H1 (cell line): ENCODE data around the gene RHOBTB3. TPM values are rescaled to one million over a fixed set of nuclear protein-coding genes. Genes with fewer than 3 reads are reported as not detected.

Source experiments
- CTCF ChIA-PET: fragments of 300-600 bp; sonication (Branson Sonifier 250); formaldehyde crosslinking; loops from one replicate; lab custom pipeline; 2021; ENCODE audit not compliant: partially characterized antibody; lab: Charles Lee
- POLR2A ChIA-PET: fragments of 300-600 bp; sonication (Branson Sonifier 250); formaldehyde crosslinking; loops from one replicate; lab custom pipeline; 2021; ENCODE audit warnings: inconsistent platforms; ENCODE audit not compliant: partially characterized antibody; lab: Charles Lee
- DNase-seq, 2 experiments: peaks; one replicate each; pipeline versions ENCODE4 v3.0.0 to v3.0.0-alpha.2; 2010 to 2022; ENCODE audit warnings: low spot score in 2 of 2, low read depth in 1 of 2, mixed read lengths in 1 of 2
- FAIRE-seq: peaks from 2 replicates; lab custom pipeline; 2011; peaks lifted over from hg19 to GRCh38; lab: Jason Lieb, UNC
- H2AFZ ChIP-seq: 2 replicates; pipeline ENCODE4 v1.8.1; 2012; ENCODE audit warnings: low read length, inconsistent platforms
- H2AK5ac ChIP-seq: 2 replicates; pipeline ENCODE4 v1.6.1; 2013; ENCODE audit warnings: low read depth, low read length
- H2BK120ac ChIP-seq: replicated peaks from 2 replicates; pipeline ENCODE3; 2013; ENCODE audit warnings: low read depth, low read length, inconsistent platforms
- H2BK12ac ChIP-seq: 2 replicates; pipeline ENCODE4 v1.6.1; 2013; ENCODE audit warnings: low read depth, low read length
- H2BK15ac ChIP-seq: 2 replicates; pipeline ENCODE4 v1.6.1; 2013; ENCODE audit warnings: low read length
- H2BK20ac ChIP-seq: 2 replicates; pipeline ENCODE4 v1.6.1; 2013; ENCODE audit warnings: low read length
- H2BK5ac ChIP-seq: 2 replicates; pipeline ENCODE4 v1.6.1; 2013; ENCODE audit warnings: low read depth, low read length
- H3K14ac ChIP-seq: 2 replicates; pipeline ENCODE4 v1.6.1; 2013; ENCODE audit warnings: inconsistent platforms; ENCODE audit not compliant: insufficient read length
- H3K18ac ChIP-seq: 2 replicates; pipeline ENCODE4 v1.6.1; 2013; ENCODE audit warnings: low read length; ENCODE audit errors: extremely low read depth
- H3K23ac ChIP-seq: 2 replicates; pipeline ENCODE4 v1.6.1; 2013; ENCODE audit warnings: inconsistent platforms; ENCODE audit not compliant: insufficient read length
- H3K23me2 ChIP-seq: 2 replicates; pipeline ENCODE4 v1.6.1; 2013; ENCODE audit warnings: low read depth, low read length
- H3K27ac ChIP-seq: 2 replicates; pipeline ENCODE4 v1.6.1; 2011; ENCODE audit warnings: low read depth, low read length, inconsistent platforms
- H3K27me3 ChIP-seq, 4 experiments: replicated peaks in 1 of 4; 1 replicate in 1 of 4; 2 replicates in 3 of 4; pipeline versions ENCODE4 v1.6.1 to v1.8.1; 2011 to 2013; ENCODE audit warnings: low read length in 3 of 4, mild to moderate bottlenecking in 3 of 4, inconsistent platforms in 2 of 4, mixed read lengths in 2 of 4, moderate library complexity in 1 of 4; ENCODE audit not compliant: control insufficient read depth in 3 of 4, insufficient read depth in 3 of 4; ENCODE audit errors: extremely low read depth in 1 of 4
- H3K36me3 ChIP-seq, 4 experiments: 2 replicates each; pipeline versions ENCODE4 v1.6.1 to v1.8.1; 2011 to 2013; ENCODE audit warnings: mild to moderate bottlenecking in 4 of 4, low read length in 3 of 4, moderate library complexity in 2 of 4, control low read depth in 1 of 4, inconsistent platforms in 1 of 4; ENCODE audit not compliant: insufficient read depth in 4 of 4, control insufficient read depth in 2 of 4
- H3K4ac ChIP-seq: replicated peaks from 2 replicates; pipeline ENCODE3; 2013; ENCODE audit warnings: low read length, low read depth, mixed read lengths, inconsistent platforms; ENCODE audit not compliant: insufficient read length
- H3K4me1 ChIP-seq, 4 experiments: replicated peaks in 1 of 4; 1 replicate in 1 of 4; 2 replicates in 3 of 4; pipeline versions ENCODE4 v1.6.1 to v1.8.1; 2011 to 2013; ENCODE audit warnings: low read length in 3 of 4, inconsistent platforms in 2 of 4, mixed read lengths in 1 of 4; ENCODE audit not compliant: insufficient read depth in 4 of 4, control insufficient read depth in 3 of 4
- H3K4me2 ChIP-seq, 2 experiments: 2 replicates each; pipeline versions ENCODE4 v1.6.1 to v1.8.1; 2011 to 2013; ENCODE audit warnings: low read depth in 2 of 2, low read length in 2 of 2, control low read depth in 1 of 2, inconsistent platforms in 1 of 2, mild to moderate bottlenecking in 1 of 2; ENCODE audit not compliant: insufficient read depth in 1 of 2
- H3K4me3 ChIP-seq, 4 experiments: fragments of 200-600, 300-600 bp in 1 of 4; sonication (generic), shearing (Covaris generic), sonication (Bioruptor Twin) in 1 of 4; 2 replicates each; pipeline versions ENCODE4 v1.5.1 to v1.8.1; 2011 to 2016; ENCODE audit warnings: low read length in 4 of 4, low read depth in 3 of 4, control low read depth in 2 of 4, inconsistent platforms in 2 of 4, mild to moderate bottlenecking in 2 of 4, mixed read lengths in 1 of 4, moderate library complexity in 1 of 4; ENCODE audit not compliant: insufficient read depth in 2 of 4; ENCODE audit errors: extremely low read depth in 1 of 4
- H3K56ac ChIP-seq: replicated peaks from 2 replicates; pipeline ENCODE3; 2013; ENCODE audit warnings: low read depth, mild to moderate bottlenecking, mixed read lengths, low read length, inconsistent platforms; ENCODE audit not compliant: insufficient read length
- H3K79me1 ChIP-seq: 2 replicates; pipeline ENCODE4 v1.6.1; 2013; ENCODE audit warnings: low read depth, low read length, control low read depth
- H3K79me2 ChIP-seq, 2 experiments: 2 replicates each; pipeline versions ENCODE4 v1.6.1 to v1.8.1; 2012 to 2013; ENCODE audit warnings: low read length in 2 of 2, mild to moderate bottlenecking in 2 of 2, inconsistent platforms in 1 of 2; ENCODE audit not compliant: insufficient read depth in 2 of 2, control insufficient read depth in 1 of 2
- H3K9ac ChIP-seq, 4 experiments: replicated peaks in 1 of 4; 1 replicate in 1 of 4; 2 replicates in 3 of 4; pipeline versions ENCODE4 v1.6.1 to v1.8.1; 2011 to 2013; ENCODE audit warnings: low read depth in 3 of 4, low read length in 3 of 4, control low read depth in 2 of 4, mild to moderate bottlenecking in 2 of 4, moderate library complexity in 2 of 4, inconsistent platforms in 1 of 4; ENCODE audit errors: extremely low read depth in 1 of 4
- H3K9me3 ChIP-seq, 2 experiments: 2 replicates each; pipeline versions ENCODE4 v1.6.1 to v1.8.1; 2012 to 2013; ENCODE audit warnings: mild to moderate bottlenecking in 2 of 2, moderate library complexity in 2 of 2, control low read depth in 1 of 2, inconsistent platforms in 1 of 2, low read depth in 1 of 2, low read length in 1 of 2, mixed read lengths in 1 of 2; ENCODE audit not compliant: insufficient read depth in 2 of 2
- H4K20me1 ChIP-seq, 2 experiments: replicated peaks in 1 of 2; 2 replicates each; pipeline versions ENCODE3 to v1.8.1; 2011 to 2013; ENCODE audit warnings: inconsistent platforms in 2 of 2, low read length in 2 of 2, mild to moderate bottlenecking in 1 of 2; ENCODE audit not compliant: insufficient read depth in 2 of 2, control insufficient read depth in 1 of 2
- H4K5ac ChIP-seq: 2 replicates; pipeline ENCODE4 v1.6.1; 2013; ENCODE audit warnings: low read length, low read depth, mixed read lengths, inconsistent platforms; ENCODE audit not compliant: insufficient read length
- H4K8ac ChIP-seq: 2 replicates; pipeline ENCODE4 v1.8.0; 2013; ENCODE audit warnings: mild to moderate bottlenecking, moderate library complexity, low read length, inconsistent platforms; ENCODE audit not compliant: insufficient read depth; ENCODE audit errors: extremely low read depth
- H4K91ac ChIP-seq: replicated peaks from 2 replicates; pipeline ENCODE3; 2013; ENCODE audit warnings: low read length, mixed read lengths, inconsistent platforms; ENCODE audit not compliant: insufficient read length
- CHD1 ChIP-seq: IDR thresholded peaks from 2 replicates; pipeline ENCODE4 v1.6.1; 2012; ENCODE audit warnings: low read depth, low read length, improper control_type of control experiment
- EP300 ChIP-seq, 2 experiments: IDR thresholded peaks; 1 replicate in 1 of 2; 2 replicates in 1 of 2; pipeline ENCODE4 v1.6.1; 2011 to 2012; ENCODE audit warnings: low read depth in 2 of 2, low read length in 2 of 2, mild to moderate bottlenecking in 2 of 2, borderline replicate concordance in 1 of 2, inconsistent platforms in 1 of 2, moderate library complexity in 1 of 2
- HDAC2 ChIP-seq, 2 experiments: fragments of 300-600 bp in 1 of 2; sonication (generic) in 1 of 2; IDR thresholded peaks; 2 replicates each; pipeline ENCODE4 v1.6.1; 2011 to 2012; ENCODE audit warnings: low read depth in 2 of 2, low read length in 2 of 2, mild to moderate bottlenecking in 2 of 2, moderate library complexity in 2 of 2, borderline replicate concordance in 1 of 2, inconsistent platforms in 1 of 2
- HDAC6 ChIP-seq: IDR thresholded peaks from one replicate; pipeline ENCODE4 v1.7.1; 2012; ENCODE audit warnings: low read depth, mild to moderate bottlenecking, inconsistent platforms, low read length, moderate library complexity
- JUND ChIP-seq: IDR thresholded peaks from 2 replicates; pipeline ENCODE4 v1.6.1; 2011; ENCODE audit warnings: mild to moderate bottlenecking, improper control_type of control experiment, low read length
- MAX ChIP-seq: IDR thresholded peaks from 2 replicates; pipeline ENCODE4 v1.6.1; 2012; ENCODE audit warnings: inconsistent platforms
- RFX5 ChIP-seq: IDR thresholded peaks from 2 replicates; pipeline ENCODE4 v1.6.1; 2011; ENCODE audit warnings: low read depth, low read length, improper control_type of control experiment, borderline replicate concordance
- SIRT6 ChIP-seq: IDR thresholded peaks from one replicate; pipeline ENCODE4 v1.7.1; 2012; ENCODE audit warnings: low read length, inconsistent platforms
- TAF1 ChIP-seq: IDR thresholded peaks from 2 replicates; pipeline ENCODE4 v1.6.1; 2011; ENCODE audit warnings: mild to moderate bottlenecking, low read depth, low read length
- TBP ChIP-seq: IDR thresholded peaks from 2 replicates; pipeline ENCODE4 v1.6.1; 2011; ENCODE audit warnings: low read depth, low read length, improper control_type of control experiment
- TCF12 ChIP-seq: IDR thresholded peaks from 2 replicates; pipeline ENCODE4 v1.6.1; 2011; ENCODE audit warnings: low read depth, mild to moderate bottlenecking, low read length
- ZNF274 ChIP-seq: IDR thresholded peaks from 2 replicates; pipeline ENCODE4 v1.7.0; 2012; ENCODE audit warnings: low read length, borderline replicate concordance; ENCODE audit errors: extremely low read depth
- WGBS, 2 experiments: shearing (Covaris generic) in 1 of 2; methylation state at CpG; one replicate each; pipeline versions ENCODE4 v1.1.6 to v1.1.7; 2013 to 2015; ENCODE audit warnings: low lambda C conversion rate in 2 of 2, mixed read lengths in 2 of 2, inconsistent platforms in 1 of 2, low coverage in 1 of 2, missing lambda C conversion rate in 1 of 2; ENCODE audit not compliant: insufficient replicate concordance in 2 of 2, insufficient coverage in 1 of 2, insufficient read length in 1 of 2; ENCODE audit errors: extremely low coverage in 1 of 2, missing lambda C conversion rate in 1 of 2; 5-methylcytosine and 5-hydroxymethylcytosine counted together
- polyA plus RNA-seq, 7 experiments: library from polyadenylated mRNA; depleted of rRNA in 3 of 7; stranded (reverse) in 5 of 7; unstranded in 2 of 7; fragments of >200 nt in 5 of 7; fragments of 200-250 nt in 2 of 7; gene quantifications; 1 replicate in 5 of 7; 2 replicates in 1 of 7; 4 replicates in 1 of 7; pipeline versions ENCODE4 v1.2.1 to v1.2.3, GENCODE V29; 2011 to 2013; ENCODE audit warnings: missing spikeins in 2 of 7, mixed read lengths in 2 of 7
- total RNA-seq: library from RNA; stranded (reverse); fragmentation: NEBNext Ultra II Directional; extraction: Animal tissue kit (Norgen Biotek cat#: 25700); gene quantifications from 2 replicates; pipeline ENCODE4 v1.2.1, GENCODE V29; 2021

Gene RHOBTB3
- total and polyA plus RNA-seq, 2 of the 8 experiments (the other 6 are each of a cell fraction or from before 2014, with no cell fraction given), result 8.2 to 17.5 TPM

- Histone ChIP-seq H4K20me1 (no peaks in the 10 kb centered on the region), H3K4me3 (no peak overlapping the region), H3K23me2 (0 out of 2 replicates have a peak, but pooled peaks cover 1% of the 10 kb centered on the region), H3K9ac (no peak overlapping the region), H3K36me3 (no peaks in the 10 kb centered on the region), H3K27ac (no peak overlapping the region), H4K8ac (no peak overlapping the region), H4K91ac (no peak overlapping the region), H3K14ac (no peak overlapping the region), H4K5ac (no peak overlapping the region), H2BK15ac (no peak overlapping the region)
- ChIA-PET POLR2A (no interaction called here), CTCF (interaction anchor here (0.7 kb wide), 2 partner anchors 107 to 133 kb away, joined by 3 read pairs; no protein-coding TSS in a partner anchor)
- TF ChIP-seq CHD1 (no peak), ZNF274 (no peak), TBP (no peak), TAF1 (no peak), MAX (no peak), JUND (no peak), HDAC2 (IDR thresholded peaks at IDR 0.05; ENCODE audit: borderline replicate concordance in 1 of 2, low read depth in 2 of 2, low read length in 2 of 2) (no peak), EP300 (IDR thresholded peaks at IDR 0.05; ENCODE audit: borderline replicate concordance in 1 of 2, low read depth in 2 of 2, low read length in 2 of 2) (no peak), RFX5 (no peak), SIRT6 (no peak), TCF12 (no peak), HDAC6 (no peak)
- TF ChIP-seq, all 59 proteins: peak for 0
- FAIRE-seq (no peak), DNase-seq (no peak)
- Histone ChIP-seq H3K4me1 (no peaks in the 10 kb centered on the region; a peak in 1 of 7 replicates), H2AFZ (no peak overlapping the region), H2BK5ac (no peak overlapping the region), H3K56ac (no peak overlapping the region), H2BK20ac (no peak overlapping the region), H2AK5ac (no peak overlapping the region), H3K4me2 (no peak overlapping the region), H3K23ac (no peak overlapping the region), H2BK12ac (no peak overlapping the region), H3K9me3 (no peaks in the 10 kb centered on the region), H3K27me3 (no peaks in the 10 kb centered on the region; a peak in 1 of 7 replicates), H3K79me1 (no peaks in the 10 kb centered on the region), H3K4ac (no peak overlapping the region), H2BK120ac (no peak overlapping the region), H3K79me2 (no peaks in the 10 kb centered on the region), H3K18ac (no peak overlapping the region)
- 92% methylated on average over 2 of the region's 2 CpGs; no CpG with 5 or more reads in 1 of the 2 experiments for WGBS, 2 experiments
Measured at GRCh38 chr5:95830226-95830625, 99.1 kb downstream of the RHOBTB3 start.
